GM12864 (cell line): ENCODE data around the gene ZNF594.
"Not testable (repeated sequence)": the region's sequence is repeated elsewhere in the genome, so short reads cannot be mapped to it uniquely, and the experiment has no call there.

Experiments used
- DNase-seq: peaks from one replicate; pipeline ENCODE4 v3.0.0-alpha.2; 2011; ENCODE audit warnings: low read depth
- H3K4me3 ChIP-seq: 2 replicates; pipeline ENCODE4 v1.5.1; 2011; ENCODE audit warnings: mild to moderate bottlenecking, low read depth, low read length, control low read depth
- CTCF ChIP-seq: IDR thresholded peaks from 2 replicates; pipeline ENCODE4 v1.5.1; 2011; ENCODE audit warnings: low read depth, mild to moderate bottlenecking, moderate library complexity, low read length, control low read depth, inconsistent platforms; ENCODE audit errors: missing control alignments

Gene ZNF594

GRCh38 chr17:5179003-5179402, 12.7 kb downstream of the ZNF594 start:
- TF ChIP-seq CTCF, result no peak
- no peak for DNase-seq
- no peak overlapping the region for H3K4me3 ChIP-seq

GRCh38 chr17:5175027-5175426, 16.6 kb downstream of the ZNF594 start:
- not testable (repeated sequence) for DNase-seq, H3K4me3 ChIP-seq

- not testable (repeated sequence) for H3K4me3 ChIP-seq, DNase-seq
Measured at GRCh38 chr17:5165791-5166564, 25.7 kb downstream of the ZNF594 start.

- no peak for TF ChIP-seq CTCF
- no peak for DNase-seq
- no peak overlapping the region for H3K4me3 ChIP-seq
Measured at GRCh38 chr17:5164436-5164835, 27.2 kb downstream of the ZNF594 start.

GRCh38 chr17:5161793-5162192, 29.9 kb downstream of the ZNF594 start:
- not testable (repeated sequence) for DNase-seq, H3K4me3 ChIP-seq

GRCh38 chr17:5160702-5161101, 31.0 kb downstream of the ZNF594 start:
- not testable (repeated sequence) for DNase-seq, H3K4me3 ChIP-seq

GRCh38 chr17:5146122-5146521, 45.5 kb downstream of the ZNF594 start:
- not testable (repeated sequence) for DNase-seq, H3K4me3 ChIP-seq

- not testable (repeated sequence) for DNase-seq, H3K4me3 ChIP-seq
Measured at GRCh38 chr17:5142877-5143276, 48.8 kb downstream of the ZNF594 start.

- TF ChIP-seq CTCF, result no peak
- no peak for DNase-seq
- no peak overlapping the region for H3K4me3 ChIP-seq
Measured at GRCh38 chr17:5139458-5139732, 52.3 kb downstream of the ZNF594 start.

- no peak for DNase-seq
- no peak overlapping the region for H3K4me3 ChIP-seq
- no peak for TF ChIP-seq CTCF
Measured at GRCh38 chr17:5138616-5139457, 52.8 kb downstream of the ZNF594 start.

GRCh38 chr17:5138198-5138544, 53.5 kb downstream of the ZNF594 start:
- H3K4me3 ChIP-seq, DNase-seq: not testable (repeated sequence)

- H3K4me3 ChIP-seq, DNase-seq: not testable (repeated sequence)
Measured at GRCh38 chr17:5137511-5138197, 54.0 kb downstream of the ZNF594 start.

GRCh38 chr17:5136580-5137412, 54.9 kb downstream of the ZNF594 start:
- not testable (repeated sequence) for H3K4me3 ChIP-seq, DNase-seq
